Upper lobe of right lung (tissue), 1 donor: ENCODE results near the gene BNIP3. TPM values are rescaled to one million over a fixed set of nuclear protein-coding genes. Genes with fewer than 3 reads are reported as not detected.

Experiments used
- ATAC-seq: fragments of 200-7000 bp; cut with Tn5 transposase; one replicate; pipeline ENCODE4 v1.9.1; 2020; ENCODE audit warnings: mild to moderate bottlenecking, moderate library complexity
- DNase-seq: peaks from one replicate; pipeline ENCODE4 v3.0.0-alpha.2; 2020
- H3K27ac ChIP-seq: fragments of 200-600 bp; one replicate; pipeline ENCODE4 v1.8.0; 2022
- H3K27me3 ChIP-seq: fragments of 200-600 bp; one replicate; pipeline ENCODE4 v1.8.0; 2022; ENCODE audit warnings: mild to moderate bottlenecking
- H3K36me3 ChIP-seq: fragments of 200-600 bp; one replicate; pipeline ENCODE4 v1.8.0; 2022
- H3K4me1 ChIP-seq: fragments of 200-600 bp; one replicate; pipeline ENCODE4 v1.8.0; 2022
- H3K4me3 ChIP-seq: fragments of 200-600 bp; one replicate; pipeline ENCODE4 v1.8.0; 2022; ENCODE audit warnings: mild to moderate bottlenecking
- H3K9me3 ChIP-seq: fragments of 200-600 bp; one replicate; pipeline ENCODE4 v1.8.0; 2022
- intact Hi-C: fragments of 100-400 bp; cut with DNase I; formaldehyde crosslinking; loops from one replicate; pipeline ENCODE4 v1.11.0; 2022
- long read RNA-seq: library from polyadenylated mRNA; unstranded; transcript quantifications from one replicate; pipeline ENCODE4 v2.0.0, GENCODE V29; 2021
- total RNA-seq: library from RNA; stranded (reverse); fragmentation: NEBNext Ultra II Directional; extraction: Animal tissue kit (Norgen Biotek cat#: 25700); gene quantifications from one replicate; pipeline ENCODE4 v1.2.1, GENCODE V29; 2021
- TF ChIP-seq, protein P1 (sequence below): fragments of 200-600 bp; IDR thresholded peaks from one replicate; pipeline ENCODE4 v1.8.0; 2022; ENCODE audit warnings: antibody characterized with exemption
- donor health status: DM: no; HTN: yes; CAD: no; lungs with severe emphysema.

Gene BNIP3, protein sequence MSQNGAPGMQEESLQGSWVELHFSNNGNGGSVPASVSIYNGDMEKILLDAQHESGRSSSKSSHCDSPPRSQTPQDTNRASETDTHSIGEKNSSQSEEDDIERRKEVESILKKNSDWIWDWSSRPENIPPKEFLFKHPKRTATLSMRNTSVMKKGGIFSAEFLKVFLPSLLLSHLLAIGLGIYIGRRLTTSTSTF
- 38.2 TPM for total RNA-seq
- long read RNA-seq, transcript BNIP3-202 (5 exons, 3,066 nt) = minor isoform, 5 of 139 reads
- long read RNA-seq, transcript BNIP3-201 (6 exons, 2,861 nt) = major isoform, 118 of 139 reads
- long read RNA-seq, partial matches to known transcripts = 13 of 139 reads
- long read RNA-seq, other reads (novel, unspliced or antisense) = 3 of 139 reads

DNA sequence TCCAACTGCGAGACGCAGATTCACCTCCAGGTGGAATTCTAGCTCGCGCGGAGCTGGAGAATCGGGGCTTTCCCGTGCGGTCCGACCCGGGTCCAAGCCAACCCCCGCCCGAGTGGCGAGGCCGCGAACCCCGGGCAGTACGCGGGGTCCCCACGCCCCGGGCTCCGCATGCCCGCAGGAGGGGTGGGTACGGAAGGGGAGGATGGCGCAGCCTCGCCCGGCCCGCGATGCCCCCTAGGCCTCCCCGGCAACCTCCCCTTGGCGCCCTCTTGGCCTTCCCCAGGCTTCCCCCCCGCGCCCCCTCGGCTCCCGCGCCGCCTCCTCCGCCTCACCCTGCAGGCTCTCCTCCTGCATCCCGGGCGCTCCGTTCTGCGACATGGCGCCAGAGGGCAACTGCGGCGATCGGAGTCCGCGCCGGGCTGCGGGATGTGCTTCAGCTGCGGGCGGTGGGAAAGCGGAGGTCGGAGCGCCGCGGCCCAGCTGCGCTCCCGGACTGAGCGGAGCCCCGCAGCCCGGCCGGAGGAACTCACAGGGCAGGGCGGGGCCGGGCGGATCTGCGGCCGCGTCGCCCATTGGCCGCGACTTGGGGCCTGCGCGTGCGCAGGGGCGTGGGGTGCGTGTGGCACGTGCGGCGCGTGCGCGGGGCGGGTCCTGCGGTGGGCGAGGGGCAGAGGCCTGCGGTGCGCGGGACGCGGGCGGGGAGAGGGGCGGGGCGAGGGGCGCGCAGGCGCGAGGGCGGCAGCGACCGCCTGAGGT is at the start of gene BNIP3:
Gene BNIP3, minus strand, starts transcription at position 495 of the 756 bp plus-strand sequence. Its CDS starts 117 bp downstream, at position 378.
- ATAC-seq (peak; percentile 97), DNase-seq (peak; percentile 98)
- Histone ChIP-seq H3K27ac (peak within 1 kb of the TSS; percentile 80), H3K9me3 (no peaks in the 10 kb centered on the region), H3K36me3 (no peaks in the 10 kb centered on the region), H3K4me1 (peaks cover 22% of the 10 kb centered on the region), H3K27me3 (no peaks in the 10 kb centered on the region), H3K4me3 (peak within 1 kb of the TSS; percentile 94)
- TF ChIP-seq, protein P1, sequence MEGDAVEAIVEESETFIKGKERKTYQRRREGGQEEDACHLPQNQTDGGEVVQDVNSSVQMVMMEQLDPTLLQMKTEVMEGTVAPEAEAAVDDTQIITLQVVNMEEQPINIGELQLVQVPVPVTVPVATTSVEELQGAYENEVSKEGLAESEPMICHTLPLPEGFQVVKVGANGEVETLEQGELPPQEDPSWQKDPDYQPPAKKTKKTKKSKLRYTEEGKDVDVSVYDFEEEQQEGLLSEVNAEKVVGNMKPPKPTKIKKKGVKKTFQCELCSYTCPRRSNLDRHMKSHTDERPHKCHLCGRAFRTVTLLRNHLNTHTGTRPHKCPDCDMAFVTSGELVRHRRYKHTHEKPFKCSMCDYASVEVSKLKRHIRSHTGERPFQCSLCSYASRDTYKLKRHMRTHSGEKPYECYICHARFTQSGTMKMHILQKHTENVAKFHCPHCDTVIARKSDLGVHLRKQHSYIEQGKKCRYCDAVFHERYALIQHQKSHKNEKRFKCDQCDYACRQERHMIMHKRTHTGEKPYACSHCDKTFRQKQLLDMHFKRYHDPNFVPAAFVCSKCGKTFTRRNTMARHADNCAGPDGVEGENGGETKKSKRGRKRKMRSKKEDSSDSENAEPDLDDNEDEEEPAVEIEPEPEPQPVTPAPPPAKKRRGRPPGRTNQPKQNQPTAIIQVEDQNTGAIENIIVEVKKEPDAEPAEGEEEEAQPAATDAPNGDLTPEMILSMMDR = no peak
- intact Hi-C loops = no loop called here

DNA sequence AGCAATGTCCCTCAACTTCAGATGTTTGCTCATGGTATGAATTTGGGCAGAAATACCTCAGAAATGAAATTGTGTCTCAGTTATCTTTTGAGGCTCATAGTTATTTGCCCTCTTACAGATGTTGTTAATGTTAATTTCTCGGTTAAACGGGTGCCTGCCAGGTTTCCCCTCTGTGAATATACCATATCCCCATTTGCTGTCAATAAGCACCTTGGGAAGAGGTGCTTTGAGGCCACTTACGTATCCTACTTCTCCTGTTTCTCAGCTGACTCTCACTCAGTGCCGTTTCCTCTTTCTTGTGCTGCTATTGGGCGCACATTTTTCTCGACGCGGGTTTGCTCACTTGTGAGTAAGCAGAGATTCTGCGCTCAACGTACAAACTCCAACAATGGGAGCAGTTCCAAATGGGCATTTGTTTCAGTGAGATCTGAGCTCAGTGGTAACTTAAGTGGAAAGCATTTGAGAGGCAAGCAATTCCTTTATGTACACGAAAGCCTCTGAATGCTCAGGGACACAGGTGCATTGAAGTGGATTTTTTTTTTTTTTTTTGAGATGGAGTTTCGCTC is 49.3 kb upstream of the BNIP3 start:
- no peaks in the 10 kb centered on the region for H3K9me3 ChIP-seq

DNA sequence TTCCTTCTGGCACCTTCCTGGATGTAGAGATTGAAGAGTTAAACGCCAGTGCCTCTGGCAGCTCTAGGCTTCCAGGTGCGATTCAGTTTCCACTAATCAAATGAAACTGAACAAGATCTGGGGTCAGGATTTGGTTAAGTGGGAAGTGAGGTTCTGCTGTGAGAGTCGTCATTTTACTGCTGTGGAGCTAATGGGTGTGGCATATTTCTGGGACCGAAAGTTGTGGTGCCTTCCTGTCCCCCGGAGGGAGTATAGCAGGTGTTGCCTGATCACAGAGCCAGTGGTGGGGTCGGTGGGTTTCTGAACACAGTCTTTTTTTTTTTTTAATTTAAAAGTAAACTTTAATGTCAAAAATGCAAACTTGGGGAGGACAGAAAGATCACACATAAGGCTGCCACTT is 47.0 kb upstream of the BNIP3 start:
- no peak overlapping the region for H3K4me3 ChIP-seq
- TF ChIP-seq, protein P1 = no peak
- DNase-seq = no peak
- no peaks in the 10 kb centered on the region for H3K4me1 ChIP-seq
- intact Hi-C loops = no loop called here
- no peak overlapping the region for H3K27ac ChIP-seq
- no peaks in the 10 kb centered on the region for H3K9me3 ChIP-seq
- no peaks in the 10 kb centered on the region for H3K36me3 ChIP-seq
- H3K27me3 ChIP-seq = peaks cover 75% of the 10 kb centered on the region
- ATAC-seq = no peak

More for the DNA sequence above, 49.3 kb upstream of the BNIP3 start:
- Histone ChIP-seq H3K27me3 (peaks cover 75% of the 10 kb centered on the region), H3K4me1 (no peaks in the 10 kb centered on the region), H3K27ac (no peak overlapping the region), H3K4me3 (no peak overlapping the region), H3K36me3 (no peaks in the 10 kb centered on the region)
- ATAC-seq = peak; percentile 46
- TF ChIP-seq, protein P1 = no peak
- intact Hi-C loops = no loop called here
- peak; percentile 13 for DNase-seq

DNA sequence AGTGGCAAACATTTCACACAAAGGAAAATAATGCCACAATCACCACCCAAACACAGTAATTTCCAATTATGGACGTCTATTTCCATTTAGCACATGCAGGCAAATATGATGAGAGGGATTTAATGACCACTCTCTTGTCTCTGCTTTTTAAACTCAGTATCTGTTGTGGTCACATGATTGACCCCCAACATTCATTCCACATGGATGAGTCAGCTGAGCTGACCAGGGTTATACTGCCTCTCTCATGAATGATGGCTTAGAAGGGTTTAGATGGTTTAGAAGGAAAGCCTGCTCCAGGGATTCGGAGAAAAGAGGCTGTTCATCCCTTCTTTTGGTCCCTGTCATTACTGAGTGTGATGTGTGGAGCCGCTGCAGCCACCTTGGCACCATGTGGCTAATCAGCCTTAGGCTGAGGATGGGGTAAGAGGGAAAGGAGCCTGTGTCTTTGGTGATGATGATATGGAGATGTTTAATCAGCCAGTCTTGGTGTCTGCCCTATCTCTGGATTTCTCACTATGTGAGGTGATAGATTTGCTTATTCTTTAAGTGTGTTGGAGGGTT is 45.8 kb upstream of the BNIP3 start:
- intact Hi-C loops = no loop called here
- H3K27ac ChIP-seq = no peak overlapping the region
- H3K9me3 ChIP-seq = no peaks in the 10 kb centered on the region
- no peaks in the 10 kb centered on the region for H3K4me1 ChIP-seq
- H3K4me3 ChIP-seq = no peak overlapping the region
- no peak for ATAC-seq
- no peaks in the 10 kb centered on the region for H3K36me3 ChIP-seq
- TF ChIP-seq, protein P1 = no peak
- no peak for DNase-seq
- H3K27me3 ChIP-seq = peaks cover 68% of the 10 kb centered on the region

DNA sequence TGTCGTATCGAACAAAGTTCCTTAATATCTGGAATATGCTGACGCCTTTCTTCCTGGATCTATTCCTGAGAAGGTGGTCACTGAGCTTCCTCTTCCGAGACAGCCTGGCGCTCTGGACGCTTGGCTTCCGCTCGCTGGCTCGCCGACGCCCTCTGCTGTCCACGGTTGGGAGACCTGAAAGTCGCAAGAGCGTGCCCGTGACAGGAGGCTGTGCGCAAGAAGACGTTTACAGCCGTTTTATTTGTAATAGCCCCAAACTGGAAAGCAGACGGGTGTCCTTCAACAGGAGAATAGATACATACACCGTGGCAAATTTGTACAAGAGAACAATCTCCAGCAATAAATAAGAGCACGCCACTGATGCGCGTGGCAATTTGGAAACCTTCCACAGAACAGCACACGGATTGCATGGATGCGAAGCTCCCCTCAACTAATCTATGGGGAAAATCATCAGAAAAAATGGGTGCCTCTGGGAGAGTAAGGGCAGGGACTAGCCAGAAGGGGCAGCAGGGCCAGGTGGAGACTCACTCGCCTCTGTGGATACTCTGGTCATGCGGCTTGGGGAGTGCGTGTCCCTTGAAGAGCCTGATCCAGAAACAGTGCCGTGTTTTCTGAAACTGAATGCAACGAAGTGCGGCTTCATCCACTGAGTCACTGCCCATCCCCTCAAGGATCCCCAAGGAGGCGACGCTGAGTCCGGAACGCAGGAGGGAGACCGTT is 41.5 kb upstream of the BNIP3 start:
- DNase-seq = peak; percentile 93
- intact Hi-C loops = loop anchor here (2.0 kb wide), 1 partner anchor 138 kb away; no protein-coding TSS in a partner anchor
- peaks cover 43% of the 10 kb centered on the region for H3K27me3 ChIP-seq

More for the DNA sequence above, 41.5 kb upstream of the BNIP3 start:
- H3K4me1 ChIP-seq = no peaks in the 10 kb centered on the region
- H3K36me3 ChIP-seq = no peaks in the 10 kb centered on the region
- H3K27ac ChIP-seq = no peak overlapping the region
- ATAC-seq = peak; percentile 94
- no peaks in the 10 kb centered on the region for H3K9me3 ChIP-seq
- TF ChIP-seq, protein P1 = peak; percentile 88
- peak overlapping the region; percentile 32 for H3K4me3 ChIP-seq
